ENCODE data around the gene MRPL49. TPM values are rescaled to one million over a fixed set of nuclear protein-coding genes. Genes with fewer than 3 reads are reported as not detected.

The MRPL49 gene
- total and polyA plus RNA-seq, 9 of the 15 experiments (the other 6 are each of a cell fraction or from before 2014, with no cell fraction given), result 74.3 to 132 (median 91.2) TPM

DNA sequence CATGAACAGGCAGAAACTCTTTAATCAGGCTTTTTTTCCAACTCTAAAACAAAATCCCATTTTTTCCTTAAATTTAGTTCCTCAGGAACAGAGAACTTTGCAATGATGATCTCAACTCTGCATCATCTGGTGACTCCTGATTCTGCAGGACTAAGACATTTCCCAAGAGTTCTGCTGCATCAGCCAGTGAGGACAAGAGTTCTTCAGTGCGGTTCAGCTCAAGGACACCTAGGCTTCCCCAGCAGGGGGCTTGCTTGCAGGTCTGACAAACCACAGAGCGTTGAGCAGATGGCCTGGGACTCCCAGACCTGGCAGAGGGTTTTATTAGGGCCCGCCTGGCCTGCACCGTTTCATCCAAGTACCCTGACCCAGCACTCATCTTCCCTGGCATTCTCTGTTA, 44.7 kb upstream of the MRPL49 start (continued):
- TF ChIP-seq, protein P1, sequence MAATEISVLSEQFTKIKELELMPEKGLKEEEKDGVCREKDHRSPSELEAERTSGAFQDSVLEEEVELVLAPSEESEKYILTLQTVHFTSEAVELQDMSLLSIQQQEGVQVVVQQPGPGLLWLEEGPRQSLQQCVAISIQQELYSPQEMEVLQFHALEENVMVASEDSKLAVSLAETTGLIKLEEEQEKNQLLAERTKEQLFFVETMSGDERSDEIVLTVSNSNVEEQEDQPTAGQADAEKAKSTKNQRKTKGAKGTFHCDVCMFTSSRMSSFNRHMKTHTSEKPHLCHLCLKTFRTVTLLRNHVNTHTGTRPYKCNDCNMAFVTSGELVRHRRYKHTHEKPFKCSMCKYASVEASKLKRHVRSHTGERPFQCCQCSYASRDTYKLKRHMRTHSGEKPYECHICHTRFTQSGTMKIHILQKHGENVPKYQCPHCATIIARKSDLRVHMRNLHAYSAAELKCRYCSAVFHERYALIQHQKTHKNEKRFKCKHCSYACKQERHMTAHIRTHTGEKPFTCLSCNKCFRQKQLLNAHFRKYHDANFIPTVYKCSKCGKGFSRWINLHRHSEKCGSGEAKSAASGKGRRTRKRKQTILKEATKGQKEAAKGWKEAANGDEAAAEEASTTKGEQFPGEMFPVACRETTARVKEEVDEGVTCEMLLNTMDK (IDR thresholded peaks at IDR 0.05; ENCODE audit: borderline replicate concordance, insufficient read depth, low read depth, low read length, poor library complexity, severe bottlenecking), result peak; percentile 54
- TF ChIP-seq, protein P2, sequence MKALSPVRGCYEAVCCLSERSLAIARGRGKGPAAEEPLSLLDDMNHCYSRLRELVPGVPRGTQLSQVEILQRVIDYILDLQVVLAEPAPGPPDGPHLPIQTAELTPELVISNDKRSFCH (CRISPR knock-in tag; IDR thresholded peaks at IDR 0.05), result no peak
- TF ChIP-seq, protein P2 (tag; IDR thresholded peaks at IDR 0.05), result no peak
- TF ChIP-seq SAFB2 (IDR thresholded peaks at IDR 0.05; ENCODE audit: borderline replicate concordance, low read depth, low read length, severe bottlenecking) (no peak), EZH2 (IDR thresholded peaks at IDR 0.05; ENCODE audit: borderline replicate concordance, low read depth, low read length) (no peak), BCOR (IDR thresholded peaks at IDR 0.05) (no peak)
- TF ChIP-seq, protein P3, sequence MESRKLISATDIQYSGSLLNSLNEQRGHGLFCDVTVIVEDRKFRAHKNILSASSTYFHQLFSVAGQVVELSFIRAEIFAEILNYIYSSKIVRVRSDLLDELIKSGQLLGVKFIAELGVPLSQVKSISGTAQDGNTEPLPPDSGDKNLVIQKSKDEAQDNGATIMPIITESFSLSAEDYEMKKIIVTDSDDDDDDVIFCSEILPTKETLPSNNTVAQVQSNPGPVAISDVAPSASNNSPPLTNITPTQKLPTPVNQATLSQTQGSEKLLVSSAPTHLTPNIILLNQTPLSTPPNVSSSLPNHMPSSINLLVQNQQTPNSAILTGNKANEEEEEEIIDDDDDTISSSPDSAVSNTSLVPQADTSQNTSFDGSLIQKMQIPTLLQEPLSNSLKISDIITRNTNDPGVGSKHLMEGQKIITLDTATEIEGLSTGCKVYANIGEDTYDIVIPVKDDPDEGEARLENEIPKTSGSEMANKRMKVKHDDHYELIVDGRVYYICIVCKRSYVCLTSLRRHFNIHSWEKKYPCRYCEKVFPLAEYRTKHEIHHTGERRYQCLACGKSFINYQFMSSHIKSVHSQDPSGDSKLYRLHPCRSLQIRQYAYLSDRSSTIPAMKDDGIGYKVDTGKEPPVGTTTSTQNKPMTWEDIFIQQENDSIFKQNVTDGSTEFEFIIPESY (CRISPR knock-in tag; IDR thresholded peaks at IDR 0.05), result no peak
